H1 (cell line): ENCODE results near the gene TRAPPC2L. TPM values are rescaled to one million over a fixed set of nuclear protein-coding genes. Genes with fewer than 3 reads are reported as not detected.

Experiments used
- CTCF ChIA-PET: fragments of 300-600 bp; sonication (Branson Sonifier 250); formaldehyde crosslinking; loops from one replicate; lab custom pipeline; 2021; ENCODE audit not compliant: partially characterized antibody; lab: Charles Lee
- POLR2A ChIA-PET: fragments of 300-600 bp; sonication (Branson Sonifier 250); formaldehyde crosslinking; loops from one replicate; lab custom pipeline; 2021; ENCODE audit warnings: inconsistent platforms; ENCODE audit not compliant: partially characterized antibody; lab: Charles Lee
- DNase-seq, 2 experiments: peaks; one replicate each; pipeline versions ENCODE4 v3.0.0 to v3.0.0-alpha.2; 2010 to 2022; ENCODE audit warnings: low spot score in 2 of 2, low read depth in 1 of 2, mixed read lengths in 1 of 2
- FAIRE-seq: peaks from 2 replicates; lab custom pipeline; 2011; peaks lifted over from hg19 to GRCh38; lab: Jason Lieb, UNC
- H2AFZ ChIP-seq: 2 replicates; pipeline ENCODE4 v1.8.1; 2012; ENCODE audit warnings: low read length, inconsistent platforms
- H2AK5ac ChIP-seq: 2 replicates; pipeline ENCODE4 v1.6.1; 2013; ENCODE audit warnings: low read depth, low read length
- H2BK120ac ChIP-seq: replicated peaks from 2 replicates; pipeline ENCODE3; 2013; ENCODE audit warnings: low read depth, low read length, inconsistent platforms
- H2BK12ac ChIP-seq: 2 replicates; pipeline ENCODE4 v1.6.1; 2013; ENCODE audit warnings: low read depth, low read length
- H2BK15ac ChIP-seq: 2 replicates; pipeline ENCODE4 v1.6.1; 2013; ENCODE audit warnings: low read length
- H2BK20ac ChIP-seq: 2 replicates; pipeline ENCODE4 v1.6.1; 2013; ENCODE audit warnings: low read length
- H2BK5ac ChIP-seq: 2 replicates; pipeline ENCODE4 v1.6.1; 2013; ENCODE audit warnings: low read depth, low read length
- H3K14ac ChIP-seq: 2 replicates; pipeline ENCODE4 v1.6.1; 2013; ENCODE audit warnings: inconsistent platforms; ENCODE audit not compliant: insufficient read length
- H3K18ac ChIP-seq: 2 replicates; pipeline ENCODE4 v1.6.1; 2013; ENCODE audit warnings: low read length; ENCODE audit errors: extremely low read depth
- H3K23ac ChIP-seq: 2 replicates; pipeline ENCODE4 v1.6.1; 2013; ENCODE audit warnings: inconsistent platforms; ENCODE audit not compliant: insufficient read length
- H3K23me2 ChIP-seq: 2 replicates; pipeline ENCODE4 v1.6.1; 2013; ENCODE audit warnings: low read depth, low read length
- H3K27ac ChIP-seq: 2 replicates; pipeline ENCODE4 v1.6.1; 2011; ENCODE audit warnings: low read depth, low read length, inconsistent platforms
- H3K27me3 ChIP-seq, 4 experiments: replicated peaks in 1 of 4; 1 replicate in 1 of 4; 2 replicates in 3 of 4; pipeline versions ENCODE4 v1.6.1 to v1.8.1; 2011 to 2013; ENCODE audit warnings: low read length in 3 of 4, mild to moderate bottlenecking in 3 of 4, inconsistent platforms in 2 of 4, mixed read lengths in 2 of 4, moderate library complexity in 1 of 4; ENCODE audit not compliant: control insufficient read depth in 3 of 4, insufficient read depth in 3 of 4; ENCODE audit errors: extremely low read depth in 1 of 4
- H3K36me3 ChIP-seq, 4 experiments: 2 replicates each; pipeline versions ENCODE4 v1.6.1 to v1.8.1; 2011 to 2013; ENCODE audit warnings: mild to moderate bottlenecking in 4 of 4, low read length in 3 of 4, moderate library complexity in 2 of 4, control low read depth in 1 of 4, inconsistent platforms in 1 of 4; ENCODE audit not compliant: insufficient read depth in 4 of 4, control insufficient read depth in 2 of 4
- H3K4ac ChIP-seq: replicated peaks from 2 replicates; pipeline ENCODE3; 2013; ENCODE audit warnings: low read length, low read depth, mixed read lengths, inconsistent platforms; ENCODE audit not compliant: insufficient read length
- H3K4me1 ChIP-seq, 4 experiments: replicated peaks in 1 of 4; 1 replicate in 1 of 4; 2 replicates in 3 of 4; pipeline versions ENCODE4 v1.6.1 to v1.8.1; 2011 to 2013; ENCODE audit warnings: low read length in 3 of 4, inconsistent platforms in 2 of 4, mixed read lengths in 1 of 4; ENCODE audit not compliant: insufficient read depth in 4 of 4, control insufficient read depth in 3 of 4
- H3K4me2 ChIP-seq, 2 experiments: 2 replicates each; pipeline versions ENCODE4 v1.6.1 to v1.8.1; 2011 to 2013; ENCODE audit warnings: low read depth in 2 of 2, low read length in 2 of 2, control low read depth in 1 of 2, inconsistent platforms in 1 of 2, mild to moderate bottlenecking in 1 of 2; ENCODE audit not compliant: insufficient read depth in 1 of 2
- H3K4me3 ChIP-seq, 4 experiments: fragments of 200-600, 300-600 bp in 1 of 4; sonication (generic), shearing (Covaris generic), sonication (Bioruptor Twin) in 1 of 4; 2 replicates each; pipeline versions ENCODE4 v1.5.1 to v1.8.1; 2011 to 2016; ENCODE audit warnings: low read length in 4 of 4, low read depth in 3 of 4, control low read depth in 2 of 4, inconsistent platforms in 2 of 4, mild to moderate bottlenecking in 2 of 4, mixed read lengths in 1 of 4, moderate library complexity in 1 of 4; ENCODE audit not compliant: insufficient read depth in 2 of 4; ENCODE audit errors: extremely low read depth in 1 of 4
- H3K56ac ChIP-seq: replicated peaks from 2 replicates; pipeline ENCODE3; 2013; ENCODE audit warnings: low read depth, mild to moderate bottlenecking, mixed read lengths, low read length, inconsistent platforms; ENCODE audit not compliant: insufficient read length
- H3K79me1 ChIP-seq: 2 replicates; pipeline ENCODE4 v1.6.1; 2013; ENCODE audit warnings: low read depth, low read length, control low read depth
- H3K79me2 ChIP-seq, 2 experiments: 2 replicates each; pipeline versions ENCODE4 v1.6.1 to v1.8.1; 2012 to 2013; ENCODE audit warnings: low read length in 2 of 2, mild to moderate bottlenecking in 2 of 2, inconsistent platforms in 1 of 2; ENCODE audit not compliant: insufficient read depth in 2 of 2, control insufficient read depth in 1 of 2
- H3K9ac ChIP-seq, 4 experiments: replicated peaks in 1 of 4; 1 replicate in 1 of 4; 2 replicates in 3 of 4; pipeline versions ENCODE4 v1.6.1 to v1.8.1; 2011 to 2013; ENCODE audit warnings: low read depth in 3 of 4, low read length in 3 of 4, control low read depth in 2 of 4, mild to moderate bottlenecking in 2 of 4, moderate library complexity in 2 of 4, inconsistent platforms in 1 of 4; ENCODE audit errors: extremely low read depth in 1 of 4
- H3K9me3 ChIP-seq, 2 experiments: 2 replicates each; pipeline versions ENCODE4 v1.6.1 to v1.8.1; 2012 to 2013; ENCODE audit warnings: mild to moderate bottlenecking in 2 of 2, moderate library complexity in 2 of 2, control low read depth in 1 of 2, inconsistent platforms in 1 of 2, low read depth in 1 of 2, low read length in 1 of 2, mixed read lengths in 1 of 2; ENCODE audit not compliant: insufficient read depth in 2 of 2
- H4K20me1 ChIP-seq, 2 experiments: replicated peaks in 1 of 2; 2 replicates each; pipeline versions ENCODE3 to v1.8.1; 2011 to 2013; ENCODE audit warnings: inconsistent platforms in 2 of 2, low read length in 2 of 2, mild to moderate bottlenecking in 1 of 2; ENCODE audit not compliant: insufficient read depth in 2 of 2, control insufficient read depth in 1 of 2
- H4K5ac ChIP-seq: 2 replicates; pipeline ENCODE4 v1.6.1; 2013; ENCODE audit warnings: low read length, low read depth, mixed read lengths, inconsistent platforms; ENCODE audit not compliant: insufficient read length
- H4K8ac ChIP-seq: 2 replicates; pipeline ENCODE4 v1.8.0; 2013; ENCODE audit warnings: mild to moderate bottlenecking, moderate library complexity, low read length, inconsistent platforms; ENCODE audit not compliant: insufficient read depth; ENCODE audit errors: extremely low read depth
- H4K91ac ChIP-seq: replicated peaks from 2 replicates; pipeline ENCODE3; 2013; ENCODE audit warnings: low read length, mixed read lengths, inconsistent platforms; ENCODE audit not compliant: insufficient read length
- BRCA1 ChIP-seq: IDR thresholded peaks from 2 replicates; pipeline ENCODE4 v1.6.1; 2012; ENCODE audit warnings: low read depth, low read length, improper control_type of control experiment
- CBX5 ChIP-seq: fragments of 300-800, 300-1000 bp; sonication (generic); IDR thresholded peaks from 2 replicates; pipeline ENCODE4 v1.7.1; 2016; ENCODE audit warnings: antibody characterized with exemption, low read length, low read depth
- CBX8 ChIP-seq: fragments of 300-800, 300-1000 bp; sonication (generic); IDR thresholded peaks from 2 replicates; pipeline ENCODE4 v1.7.1; 2016; ENCODE audit warnings: low read depth, low read length, borderline replicate concordance
- CHD1 ChIP-seq: IDR thresholded peaks from 2 replicates; pipeline ENCODE4 v1.6.1; 2012; ENCODE audit warnings: low read depth, low read length, improper control_type of control experiment
- CREB1 ChIP-seq: IDR thresholded peaks from 2 replicates; pipeline ENCODE4 v1.6.1; 2012; ENCODE audit warnings: inconsistent platforms
- CTBP2 ChIP-seq: IDR thresholded peaks from 2 replicates; pipeline ENCODE4 v1.7.0; 2011; ENCODE audit warnings: borderline replicate concordance, mild to moderate bottlenecking, moderate library complexity, mixed read lengths, low read length; ENCODE audit not compliant: insufficient read depth, insufficient read length
- EZH2 ChIP-seq: fragments of 200-600 bp; sonication (generic); IDR thresholded peaks from 2 replicates; pipeline ENCODE4 v1.7.1; 2012; ENCODE audit warnings: low read depth, mild to moderate bottlenecking, moderate library complexity, low read length, inconsistent platforms; ENCODE audit not compliant: severe bottlenecking
- GTF2F1 ChIP-seq: IDR thresholded peaks from 2 replicates; pipeline ENCODE4 v1.6.1; 2012; ENCODE audit warnings: low read depth, low read length, improper control_type of control experiment, borderline replicate concordance
- KDM1A ChIP-seq: fragments of 200-600, 300-600 bp; sonication (generic); IDR thresholded peaks from 2 replicates; pipeline ENCODE4 v1.7.1; 2016; ENCODE audit warnings: mild to moderate bottlenecking, low read length, borderline replicate concordance
- RXRA ChIP-seq: IDR thresholded peaks from 2 replicates; pipeline ENCODE4 v1.6.1; 2011; ENCODE audit warnings: low read depth, mild to moderate bottlenecking, low read length, moderate library complexity; ENCODE audit not compliant: insufficient read depth
- SRF ChIP-seq: IDR thresholded peaks from 2 replicates; pipeline ENCODE4 v1.6.1; 2011; ENCODE audit warnings: mild to moderate bottlenecking, low read depth, low read length, moderate library complexity
- TEAD4 ChIP-seq: IDR thresholded peaks from 2 replicates; pipeline ENCODE4 v1.6.1; 2012; ENCODE audit warnings: low read depth, low read length, inconsistent platforms, mixed read lengths
- YY1 ChIP-seq: IDR thresholded peaks from 2 replicates; pipeline ENCODE4 v1.6.1; 2011; ENCODE audit warnings: low read depth, mild to moderate bottlenecking, low read length
- WGBS, 2 experiments: shearing (Covaris generic) in 1 of 2; methylation state at CpG; one replicate each; pipeline versions ENCODE4 v1.1.6 to v1.1.7; 2013 to 2015; ENCODE audit warnings: low lambda C conversion rate in 2 of 2, mixed read lengths in 2 of 2, inconsistent platforms in 1 of 2, low coverage in 1 of 2, missing lambda C conversion rate in 1 of 2; ENCODE audit not compliant: insufficient replicate concordance in 2 of 2, insufficient coverage in 1 of 2, insufficient read length in 1 of 2; ENCODE audit errors: extremely low coverage in 1 of 2, missing lambda C conversion rate in 1 of 2; 5-methylcytosine and 5-hydroxymethylcytosine counted together
- polyA plus RNA-seq, 7 experiments: library from polyadenylated mRNA; depleted of rRNA in 3 of 7; stranded (reverse) in 5 of 7; unstranded in 2 of 7; fragments of >200 nt in 5 of 7; fragments of 200-250 nt in 2 of 7; gene quantifications; 1 replicate in 5 of 7; 2 replicates in 1 of 7; 4 replicates in 1 of 7; pipeline versions ENCODE4 v1.2.1 to v1.2.3, GENCODE V29; 2011 to 2013; ENCODE audit warnings: missing spikeins in 2 of 7, mixed read lengths in 2 of 7
- total RNA-seq: library from RNA; stranded (reverse); fragmentation: NEBNext Ultra II Directional; extraction: Animal tissue kit (Norgen Biotek cat#: 25700); gene quantifications from 2 replicates; pipeline ENCODE4 v1.2.1, GENCODE V29; 2021
- TF ChIP-seq, protein P1 (sequence below): IDR thresholded peaks from 2 replicates; pipeline ENCODE4 v1.6.1; 2011; ENCODE audit warnings: low read length, improper control_type of control experiment

Gene TRAPPC2L
- total and polyA plus RNA-seq, 2 of the 8 experiments (the other 6 are each of a cell fraction or from before 2014, with no cell fraction given), result 98.7 to 133 TPM

DNA sequence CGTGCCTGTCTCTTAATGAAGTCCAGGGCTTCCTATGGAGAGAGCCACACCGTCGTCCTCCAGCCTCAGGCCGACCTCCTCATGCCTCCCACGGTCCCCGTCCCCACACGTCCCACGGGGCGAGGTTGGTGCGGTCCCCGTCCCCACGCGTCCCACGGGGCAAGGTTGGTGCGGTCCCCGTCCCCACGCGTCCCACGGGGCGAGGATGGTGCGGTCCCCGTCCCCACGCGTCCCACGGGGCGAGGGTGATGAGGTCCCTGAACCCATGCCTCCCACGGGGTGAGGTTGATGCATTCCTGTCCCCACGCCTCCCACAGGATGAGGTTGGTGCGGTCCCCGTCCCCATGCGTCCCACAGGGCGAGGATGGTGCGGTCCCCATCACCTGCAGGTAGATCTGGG is 21.1 kb upstream of the TRAPPC2L start:
- Histone ChIP-seq H3K18ac (no peak overlapping the region), H4K5ac (no peak overlapping the region), H3K79me1 (0 out of 2 replicates have a peak, but pooled peaks cover 2% of the 10 kb centered on the region), H3K79me2 (no peaks in the 10 kb centered on the region), H2BK12ac (no peak overlapping the region), H2BK5ac (no peak overlapping the region; the same call in 1 of the 2 replicates), H2AFZ (no peak overlapping the region), H2AK5ac (no peak overlapping the region), H3K27me3 (no peaks in the 10 kb centered on the region), H4K8ac (no peak overlapping the region), H3K9ac (no peak overlapping the region), H3K4ac (no peak overlapping the region), H3K36me3 (peaks cover 0 to 7% (median under 1%) of the 10 kb centered on the region in 4 experiments; a peak in 2 of 8 replicates), H2BK120ac (no peak overlapping the region), H3K27ac (no peak overlapping the region), H3K23me2 (no peaks in the 10 kb centered on the region), H3K4me3 (no peak overlapping the region), H3K9me3 (no peaks in the 10 kb centered on the region), H3K4me2 (no peak overlapping the region), H4K20me1 (no peaks in the 10 kb centered on the region), H2BK20ac (no peak overlapping the region), H4K91ac (no peak overlapping the region), H3K56ac (no peak overlapping the region), H3K4me1 (0 out of 7 replicates have a peak, but pooled peaks cover 0 to 2% (median 0%) of the 10 kb centered on the region in 4 experiments), H2BK15ac (no peak overlapping the region), H3K23ac (no peak overlapping the region), H3K14ac (no peak overlapping the region)
- POLR2A ChIA-PET, result no interaction called here
- DNase-seq (no peak), FAIRE-seq (no peak)
- CTCF ChIA-PET, result no interaction called here
- 93% methylated on average over 26 of the region's 33 CpGs; no CpG with 5 or more reads in 1 of the 2 experiments for WGBS, 2 experiments
- TF ChIP-seq BRCA1 (no peak), CREB1 (no peak), CHD1 (no peak), YY1 (no peak), CBX8 (no peak), TEAD4 (no peak), SRF (no peak), KDM1A (no peak), GTF2F1 (no peak), CTBP2 (no peak), CBX5 (no peak), EZH2 (no peak), RXRA (no peak)
- TF ChIP-seq, protein P1, sequence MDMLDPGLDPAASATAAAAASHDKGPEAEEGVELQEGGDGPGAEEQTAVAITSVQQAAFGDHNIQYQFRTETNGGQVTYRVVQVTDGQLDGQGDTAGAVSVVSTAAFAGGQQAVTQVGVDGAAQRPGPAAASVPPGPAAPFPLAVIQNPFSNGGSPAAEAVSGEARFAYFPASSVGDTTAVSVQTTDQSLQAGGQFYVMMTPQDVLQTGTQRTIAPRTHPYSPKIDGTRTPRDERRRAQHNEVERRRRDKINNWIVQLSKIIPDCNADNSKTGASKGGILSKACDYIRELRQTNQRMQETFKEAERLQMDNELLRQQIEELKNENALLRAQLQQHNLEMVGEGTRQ, result no peak
